K562 (cell line): ENCODE data around the gene NTRK1. TPM values are rescaled to one million over a fixed set of nuclear protein-coding genes. Genes with fewer than 3 reads are reported as not detected.
A peak's percentile ranks its signal among the peaks of the same experiment; 100 is the strongest.

Experiments used
- BCOR ChIP-seq: fragments of 450-650 bp; IDR thresholded peaks from 2 replicates; pipeline ENCODE4 v1.6.1; 2016
- BHLHE40 ChIP-seq: IDR thresholded peaks from 2 replicates; pipeline ENCODE4 v1.6.1; 2011; ENCODE audit warnings: low read length, improper control_type of control experiment
- EWSR1 ChIP-seq: fragments of 450-650 bp; IDR thresholded peaks from 2 replicates; pipeline ENCODE4 v1.6.1; 2018; ENCODE audit warnings: borderline replicate concordance, mild to moderate bottlenecking, low read depth, moderate library complexity; ENCODE audit not compliant: partially characterized antibody
- GABPB1 ChIP-seq: sonication (generic); formaldehyde crosslinking; IDR thresholded peaks from 2 replicates; pipeline ENCODE4 v1.8.0; 2022; ENCODE audit warnings: mild to moderate bottlenecking, missing genetic modification reagents
- HDAC1 ChIP-seq, 2 experiments: fragments of 450-650 bp; IDR thresholded peaks; 2 replicates each; pipeline ENCODE4 v1.6.1; 2016 to 2017; ENCODE audit warnings: inconsistent platforms in 1 of 2, mild to moderate bottlenecking in 1 of 2, moderate library complexity in 1 of 2
- HNRNPK ChIP-seq: fragments of 200-400 bp; formaldehyde crosslinking; IDR thresholded peaks from one replicate; pipeline ENCODE4 v1.6.1; 2018; ENCODE audit warnings: mild to moderate bottlenecking, low read depth, low read length; ENCODE audit not compliant: poor library complexity, severe bottlenecking
- JUND ChIP-seq, 2 experiments: IDR thresholded peaks; 2 replicates in 1 of 2; 3 replicates in 1 of 2; pipeline ENCODE4 v1.6.1; 2011; ENCODE audit warnings: borderline replicate concordance in 2 of 2, low read depth in 2 of 2, low read length in 2 of 2, improper control_type of control experiment in 1 of 2, missing biosample characterization in 1 of 2, missing genetic modification characterization in 1 of 2, missing genetic modification reagents in 1 of 2
- NCOA2 ChIP-seq, 2 experiments: fragments of 450-650 bp; IDR thresholded peaks; 2 replicates each; pipeline ENCODE4 v1.6.1; 2018; ENCODE audit warnings: mild to moderate bottlenecking in 2 of 2, moderate library complexity in 1 of 2; ENCODE audit not compliant: partially characterized antibody in 2 of 2
- NFYB ChIP-seq: IDR thresholded peaks from 2 replicates; pipeline ENCODE4 v1.6.1; 2011; ENCODE audit warnings: mild to moderate bottlenecking, moderate library complexity; ENCODE audit not compliant: insufficient read length; ENCODE audit errors: extremely low read depth
- OTX1 ChIP-seq: fragments of 450-650 bp; formaldehyde crosslinking; IDR thresholded peaks from 2 replicates; pipeline ENCODE4 v1.4.0; 2022; ENCODE audit warnings: mild to moderate bottlenecking
- RFX5 ChIP-seq: IDR thresholded peaks from 2 replicates; pipeline ENCODE4 v1.6.1; 2011; ENCODE audit warnings: low read depth, mild to moderate bottlenecking, improper control_type of control experiment, low read length
- ZC3H8 ChIP-seq: fragments of 450-650 bp; IDR thresholded peaks from 2 replicates; pipeline ENCODE4 v1.6.1; 2017
- ZNF436 ChIP-seq: fragments of 250-450, 450-650 bp; sonication (Bioruptor Pico); formaldehyde crosslinking; IDR thresholded peaks from 2 replicates; pipeline ENCODE4 v1.7.0; 2020; ENCODE audit warnings: mild to moderate bottlenecking
- ZNF77 ChIP-seq: fragments of 250-450 bp; sonication (Bioruptor Pico); IDR thresholded peaks from 2 replicates; pipeline ENCODE4 v1.5.0; 2020
- polyA plus RNA-seq, 8 experiments: library from polyadenylated mRNA; depleted of rRNA in 4 of 8; stranded (reverse) in 5 of 8; unstranded in 3 of 8; fragments of >200 nt; fragmentation: Nextera tagmentation in 2 of 8; fragmentation: Illumina TruSeq in 1 of 8; extraction: Ambion mirVana in 2 of 8; extraction: Trizol in 1 of 8; gene quantifications; 2 replicates each; pipeline versions ENCODE4 v1.2.1 to v1.2.3, GENCODE V29; 2011 to 2014; ENCODE audit warnings: inconsistent platforms in 1 of 8, missing spikeins in 1 of 8
- total RNA-seq, 7 experiments: library from RNA; depleted of rRNA in 6 of 7; stranded (reverse); fragments of >200 nt in 6 of 7; fragmentation: Illumina TruSeq in 2 of 7; extraction: Trizol in 2 of 7; gene quantifications; 2 replicates each; pipeline versions ENCODE4 v1.2.1 to v1.2.3, GENCODE V29; 2011 to 2021; ENCODE audit warnings: low replicate concordance in 1 of 7
- TF ChIP-seq, protein P1 (sequence below): IDR thresholded peaks from 3 replicates; pipeline ENCODE4 v1.6.1; 2011; ENCODE audit warnings: borderline replicate concordance, mild to moderate bottlenecking, moderate library complexity; ENCODE audit not compliant: insufficient read length; ENCODE audit errors: extremely low read depth
- TF ChIP-seq, protein P2 (sequence below): fragments of 200-400 bp; formaldehyde crosslinking; IDR thresholded peaks from 2 replicates; pipeline ENCODE4 v1.6.1; 2017; ENCODE audit warnings: mild to moderate bottlenecking, low read depth, low read length, moderate library complexity
- TF ChIP-seq, protein P3 (sequence below): fragments of 450-650 bp; IDR thresholded peaks from 2 replicates; pipeline ENCODE4 v1.6.1; 2016; ENCODE audit warnings: antibody characterized with exemption
- TF ChIP-seq, protein P4 (sequence below): fragments of 250-450 bp; sonication (Bioruptor Pico); IDR thresholded peaks from 2 replicates; pipeline ENCODE4 v1.5.0; 2021; ENCODE audit warnings: mild to moderate bottlenecking, borderline replicate concordance

The NTRK1 gene
- total and polyA plus RNA-seq, 9 of the 15 experiments (the other 6 are each of a cell fraction or from before 2014, with no cell fraction given), result 0.46 to 30.0 (median 7.9) TPM

DNA sequence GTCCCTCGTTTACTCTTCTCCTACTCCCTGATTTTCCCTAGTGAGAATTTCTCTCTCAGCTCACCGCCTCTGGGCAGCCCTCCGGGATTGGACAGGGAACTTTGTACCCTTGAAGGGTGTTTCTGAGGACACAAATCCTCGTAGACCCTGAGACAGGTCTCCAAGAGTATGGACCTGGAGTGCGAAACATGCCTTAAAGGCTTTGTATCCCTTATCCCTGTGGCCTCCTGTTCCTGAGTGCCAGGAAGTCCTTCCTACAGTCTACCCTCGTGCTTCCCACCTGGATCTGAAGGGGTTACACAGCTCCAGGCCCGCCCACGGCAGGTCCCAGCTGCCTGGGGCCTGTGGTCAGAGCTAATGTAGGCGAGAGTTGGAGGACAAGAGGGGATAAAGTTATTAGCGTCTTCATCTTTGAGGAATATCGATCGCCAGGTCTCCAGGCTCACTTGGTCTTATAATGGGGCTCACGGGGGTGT lies 25.3 kb downstream of the NTRK1 start (continued):
- TF ChIP-seq, protein P1, sequence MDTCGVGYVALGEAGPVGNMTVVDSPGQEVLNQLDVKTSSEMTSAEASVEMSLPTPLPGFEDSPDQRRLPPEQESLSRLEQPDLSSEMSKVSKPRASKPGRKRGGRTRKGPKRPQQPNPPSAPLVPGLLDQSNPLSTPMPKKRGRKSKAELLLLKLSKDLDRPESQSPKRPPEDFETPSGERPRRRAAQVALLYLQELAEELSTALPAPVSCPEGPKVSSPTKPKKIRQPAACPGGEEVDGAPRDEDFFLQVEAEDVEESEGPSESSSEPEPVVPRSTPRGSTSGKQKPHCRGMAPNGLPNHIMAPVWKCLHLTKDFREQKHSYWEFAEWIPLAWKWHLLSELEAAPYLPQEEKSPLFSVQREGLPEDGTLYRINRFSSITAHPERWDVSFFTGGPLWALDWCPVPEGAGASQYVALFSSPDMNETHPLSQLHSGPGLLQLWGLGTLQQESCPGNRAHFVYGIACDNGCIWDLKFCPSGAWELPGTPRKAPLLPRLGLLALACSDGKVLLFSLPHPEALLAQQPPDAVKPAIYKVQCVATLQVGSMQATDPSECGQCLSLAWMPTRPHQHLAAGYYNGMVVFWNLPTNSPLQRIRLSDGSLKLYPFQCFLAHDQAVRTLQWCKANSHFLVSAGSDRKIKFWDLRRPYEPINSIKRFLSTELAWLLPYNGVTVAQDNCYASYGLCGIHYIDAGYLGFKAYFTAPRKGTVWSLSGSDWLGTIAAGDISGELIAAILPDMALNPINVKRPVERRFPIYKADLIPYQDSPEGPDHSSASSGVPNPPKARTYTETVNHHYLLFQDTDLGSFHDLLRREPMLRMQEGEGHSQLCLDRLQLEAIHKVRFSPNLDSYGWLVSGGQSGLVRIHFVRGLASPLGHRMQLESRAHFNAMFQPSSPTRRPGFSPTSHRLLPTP, result peak; percentile 50
- TF ChIP-seq ZNF77 (CRISPR knock-in tag) (no peak), OTX1 (CRISPR knock-in tag) (no peak), NCOA2 (IDR thresholded peaks at IDR 0.05; ENCODE audit: partially characterized antibody in 2 of 2) (no peak), HNRNPK (no peak), BHLHE40 (no peak), NFYB (no peak), ZNF436 (peak; percentile 80; the same call in 1 of the 2 replicates), ZC3H8 (no peak), JUND (IDR thresholded peaks at IDR 0.05; ENCODE audit: borderline replicate concordance, low read depth, low read length) (no peak), JUND (tag; IDR thresholded peaks at IDR 0.05; ENCODE audit: borderline replicate concordance, low read depth, low read length) (no peak), HDAC1 (IDR thresholded peaks at IDR 0.05) (no peak), EWSR1 (no peak), BCOR (peak; percentile 82), GABPB1 (CRISPR knock-in tag) (no peak), RFX5 (no peak)
- TF ChIP-seq, protein P2, sequence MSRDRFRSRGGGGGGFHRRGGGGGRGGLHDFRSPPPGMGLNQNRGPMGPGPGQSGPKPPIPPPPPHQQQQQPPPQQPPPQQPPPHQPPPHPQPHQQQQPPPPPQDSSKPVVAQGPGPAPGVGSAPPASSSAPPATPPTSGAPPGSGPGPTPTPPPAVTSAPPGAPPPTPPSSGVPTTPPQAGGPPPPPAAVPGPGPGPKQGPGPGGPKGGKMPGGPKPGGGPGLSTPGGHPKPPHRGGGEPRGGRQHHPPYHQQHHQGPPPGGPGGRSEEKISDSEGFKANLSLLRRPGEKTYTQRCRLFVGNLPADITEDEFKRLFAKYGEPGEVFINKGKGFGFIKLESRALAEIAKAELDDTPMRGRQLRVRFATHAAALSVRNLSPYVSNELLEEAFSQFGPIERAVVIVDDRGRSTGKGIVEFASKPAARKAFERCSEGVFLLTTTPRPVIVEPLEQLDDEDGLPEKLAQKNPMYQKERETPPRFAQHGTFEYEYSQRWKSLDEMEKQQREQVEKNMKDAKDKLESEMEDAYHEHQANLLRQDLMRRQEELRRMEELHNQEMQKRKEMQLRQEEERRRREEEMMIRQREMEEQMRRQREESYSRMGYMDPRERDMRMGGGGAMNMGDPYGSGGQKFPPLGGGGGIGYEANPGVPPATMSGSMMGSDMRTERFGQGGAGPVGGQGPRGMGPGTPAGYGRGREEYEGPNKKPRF, result no peak
- TF ChIP-seq, protein P3, sequence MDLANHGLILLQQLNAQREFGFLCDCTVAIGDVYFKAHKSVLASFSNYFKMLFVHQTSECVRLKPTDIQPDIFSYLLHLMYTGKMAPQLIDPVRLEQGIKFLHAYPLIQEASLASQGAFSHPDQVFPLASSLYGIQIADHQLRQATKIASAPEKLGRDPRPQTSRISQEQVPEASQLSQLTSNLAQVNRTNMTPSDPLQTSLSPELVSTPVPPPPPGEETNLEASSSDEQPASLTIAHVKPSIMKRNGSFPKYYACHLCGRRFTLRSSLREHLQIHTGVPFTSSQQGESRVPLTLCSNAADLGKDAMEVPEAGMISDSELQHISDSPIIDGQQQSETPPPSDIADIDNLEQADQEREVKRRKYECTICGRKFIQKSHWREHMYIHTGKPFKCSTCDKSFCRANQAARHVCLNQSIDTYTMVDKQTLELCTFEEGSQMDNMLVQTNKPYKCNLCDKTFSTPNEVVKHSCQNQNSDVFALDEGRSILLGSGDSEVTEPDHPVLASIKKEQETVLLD, result no peak
- TF ChIP-seq, protein P4, sequence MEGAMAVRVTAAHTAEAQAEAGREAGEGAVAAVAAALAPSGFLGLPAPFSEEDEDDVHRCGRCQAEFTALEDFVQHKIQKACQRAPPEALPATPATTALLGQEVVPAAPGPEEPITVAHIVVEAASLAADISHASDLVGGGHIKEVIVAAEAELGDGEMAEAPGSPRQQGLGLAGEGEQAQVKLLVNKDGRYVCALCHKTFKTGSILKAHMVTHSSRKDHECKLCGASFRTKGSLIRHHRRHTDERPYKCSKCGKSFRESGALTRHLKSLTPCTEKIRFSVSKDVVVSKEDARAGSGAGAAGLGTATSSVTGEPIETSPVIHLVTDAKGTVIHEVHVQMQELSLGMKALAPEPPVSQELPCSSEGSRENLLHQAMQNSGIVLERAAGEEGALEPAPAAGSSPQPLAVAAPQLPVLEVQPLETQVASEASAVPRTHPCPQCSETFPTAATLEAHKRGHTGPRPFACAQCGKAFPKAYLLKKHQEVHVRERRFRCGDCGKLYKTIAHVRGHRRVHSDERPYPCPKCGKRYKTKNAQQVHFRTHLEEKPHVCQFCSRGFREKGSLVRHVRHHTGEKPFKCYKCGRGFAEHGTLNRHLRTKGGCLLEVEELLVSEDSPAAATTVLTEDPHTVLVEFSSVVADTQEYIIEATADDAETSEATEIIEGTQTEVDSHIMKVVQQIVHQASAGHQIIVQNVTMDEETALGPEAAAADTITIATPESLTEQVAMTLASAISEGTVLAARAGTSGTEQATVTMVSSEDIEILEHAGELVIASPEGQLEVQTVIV (CRISPR knock-in tag), result no peak
- TF ChIP-seq, all 486 proteins: peak for 11
